Measurements from ENCODE around the gene PLA2G2C.
A peak's percentile ranks its signal among the peaks of the same experiment; 100 is the strongest.
"Not testable (repeated sequence)": the region's sequence is repeated elsewhere in the genome, so short reads cannot be mapped to it uniquely, and the experiment has no call there.

The PLA2G2C gene

DNA sequence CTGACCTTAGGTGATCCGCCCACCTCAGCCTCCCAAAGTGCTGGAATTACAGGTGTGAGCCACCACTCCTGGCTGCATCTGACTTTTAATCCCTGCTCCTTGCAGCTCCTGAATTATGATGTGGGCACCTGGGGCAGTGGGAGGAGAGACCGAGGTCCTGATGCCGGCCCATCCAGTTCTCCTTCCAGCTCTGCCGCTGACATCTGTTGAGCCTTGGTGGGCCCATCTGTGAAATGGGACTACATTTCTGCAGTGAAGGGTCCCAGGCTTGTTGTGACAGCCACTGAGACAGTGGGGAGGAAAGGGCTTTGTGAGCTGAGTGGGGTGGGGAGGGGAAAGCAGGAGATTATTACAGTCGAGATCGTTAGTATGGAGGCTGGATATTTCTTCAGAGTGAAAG is 35.3 kb downstream of the PLA2G2C start:
- FAIRE-seq, result no peak

GRCh38 chr1:20150326-20150705 is 36.0 kb downstream of the PLA2G2C start:
- FAIRE-seq, result no peak

DNA sequence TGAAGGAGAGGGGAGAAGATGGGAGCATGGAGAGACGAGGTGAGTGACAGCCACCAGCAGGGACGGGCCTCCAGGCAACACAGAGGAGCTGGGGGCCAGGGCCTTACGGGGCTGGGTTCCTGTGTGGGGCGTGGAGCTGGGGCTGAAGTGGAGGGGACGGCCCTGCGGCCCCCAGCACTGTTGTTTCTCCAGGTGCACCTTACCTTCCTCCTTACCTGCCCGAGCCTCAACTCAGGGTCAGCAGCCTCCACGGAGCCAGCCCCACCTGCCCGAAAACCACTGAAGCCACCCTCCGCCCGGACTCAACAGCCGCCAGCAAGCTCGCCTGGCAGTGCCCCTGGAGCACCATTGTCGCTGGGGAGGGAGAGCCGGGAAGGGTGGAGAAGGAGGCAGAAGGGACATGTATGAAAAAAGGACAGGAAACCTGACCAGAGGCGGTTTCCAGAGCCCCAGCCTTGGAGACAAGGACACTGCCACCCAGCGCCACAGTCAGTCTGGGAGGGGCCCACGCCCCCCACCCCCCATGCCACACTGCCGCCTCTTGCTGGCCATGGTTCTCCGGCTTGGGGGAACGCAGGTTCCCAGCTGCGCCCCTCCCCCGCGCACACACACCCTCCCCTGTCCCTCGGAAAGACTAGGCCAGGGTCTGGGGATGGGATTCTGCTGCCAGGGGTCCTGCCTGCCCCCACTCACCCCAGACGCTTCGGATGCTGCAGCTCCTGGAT is 36.6 kb downstream of the PLA2G2C start:
- FAIRE-seq, result no peak

- FAIRE-seq, result no peak
Measured at GRCh38 chr1:20148571-20149500, 37.5 kb downstream of the PLA2G2C start.

- FAIRE-seq, result no peak
Measured at GRCh38 chr1:20147846-20148570, 38.3 kb downstream of the PLA2G2C start.

DNA sequence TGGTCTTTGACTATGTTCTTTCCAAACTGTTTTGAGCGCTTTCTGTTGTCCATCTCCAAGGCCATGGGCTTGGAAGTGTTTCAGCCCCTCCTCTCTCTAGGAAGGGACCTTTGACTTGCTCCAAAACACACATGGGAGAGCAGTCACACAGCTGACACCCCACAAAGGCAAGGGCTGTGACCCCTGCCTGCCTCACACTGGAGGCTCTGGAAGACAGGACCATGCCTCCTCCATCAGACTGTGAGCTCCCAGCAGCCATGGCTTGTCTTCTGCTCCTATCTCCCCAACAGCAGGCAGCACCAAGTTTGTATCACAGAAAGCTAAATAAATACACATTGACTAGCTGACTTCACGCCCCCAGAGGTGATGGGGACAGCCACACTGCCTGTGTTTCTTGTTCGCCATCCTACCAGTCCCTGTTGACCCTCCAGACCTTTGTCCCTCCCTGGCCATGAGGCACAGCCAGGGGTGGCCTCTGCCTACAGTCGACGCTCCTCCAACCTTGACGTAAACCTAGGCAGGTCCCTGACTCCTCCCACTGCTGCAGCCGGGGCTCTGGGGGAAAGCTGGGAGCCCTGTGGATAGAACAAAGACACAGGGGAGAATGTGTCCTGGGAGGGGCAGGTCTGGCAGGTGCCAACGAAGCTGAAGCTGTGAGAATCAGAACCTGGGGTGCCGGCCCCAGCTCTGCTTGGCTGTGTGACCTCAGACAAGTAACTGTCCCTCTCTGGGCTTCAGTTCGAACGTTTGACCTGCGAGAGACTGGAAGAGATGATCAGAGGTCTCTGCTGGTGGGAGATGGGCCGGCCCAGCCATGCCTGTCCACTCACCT is 42.4 kb downstream of the PLA2G2C start:
- no peak for FAIRE-seq

- no peak for FAIRE-seq
Measured at GRCh38 chr1:20143318-20143717, 43.0 kb downstream of the PLA2G2C start.

- no peak for FAIRE-seq
Measured at GRCh38 chr1:20142001-20142710, 44.2 kb downstream of the PLA2G2C start.

DNA sequence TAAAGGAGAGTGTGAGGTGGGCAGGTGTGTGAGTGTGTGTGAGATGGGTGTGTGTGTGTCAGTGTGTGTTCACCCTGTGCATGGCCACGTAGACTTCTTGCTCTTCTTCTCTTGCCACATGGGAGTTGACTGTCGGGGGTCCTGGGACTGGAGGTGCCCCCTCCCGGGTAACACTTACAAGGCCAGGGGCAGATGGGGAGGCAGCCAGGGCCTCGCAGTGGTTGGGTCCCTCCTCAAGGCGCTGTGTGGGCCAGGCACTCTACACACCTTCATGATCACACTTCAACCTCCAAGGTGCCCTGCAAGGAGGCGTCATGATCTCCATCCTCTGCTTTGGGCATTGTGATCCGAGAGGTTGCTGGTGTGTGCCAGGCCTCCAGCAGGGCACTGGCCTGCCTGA is 44.9 kb downstream of the PLA2G2C start:
- FAIRE-seq, result no peak

- no peak for FAIRE-seq
Measured at GRCh38 chr1:20141001-20141400, 45.3 kb downstream of the PLA2G2C start.

DNA sequence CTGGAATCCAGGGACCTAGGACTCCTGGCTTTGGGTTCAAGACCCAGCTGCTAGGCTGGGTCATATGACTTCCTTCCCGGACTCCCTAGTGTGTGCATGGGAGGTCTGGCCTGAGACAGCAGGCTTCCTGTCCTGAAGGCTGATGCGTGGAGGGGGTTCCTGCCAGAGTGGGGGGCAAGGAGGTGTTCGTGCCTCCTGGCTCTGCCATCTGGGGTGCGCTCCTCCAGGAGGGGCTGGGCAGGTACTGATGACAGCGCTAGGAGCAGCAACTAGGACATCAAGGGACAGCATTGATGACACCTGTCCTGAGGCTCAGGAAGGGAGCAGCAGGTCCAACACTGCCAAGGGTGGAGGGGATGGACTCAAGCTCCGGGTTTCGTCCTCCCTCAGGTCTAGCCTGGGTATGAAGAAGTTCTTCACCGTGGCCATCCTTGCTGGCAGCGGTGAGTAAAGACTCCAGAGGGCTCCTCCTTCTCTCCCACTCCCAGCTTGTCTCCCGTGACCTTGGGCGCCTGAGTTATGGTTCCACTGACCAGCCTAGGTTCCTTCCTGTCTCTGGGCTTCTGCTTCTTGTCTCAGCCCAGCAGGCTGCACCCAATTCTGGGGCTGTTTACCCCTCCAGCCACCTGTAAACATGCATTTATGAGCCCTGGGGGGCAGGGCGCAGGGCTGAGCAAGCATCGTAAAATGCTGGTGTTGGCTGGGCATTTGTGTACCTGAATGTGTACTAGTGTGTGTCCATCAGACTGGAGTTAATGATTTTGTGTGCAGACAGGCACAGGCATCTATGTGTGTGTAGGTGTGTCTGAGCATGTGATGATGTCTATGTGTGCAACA is 46.3 kb downstream of the PLA2G2C start:
- no peak for FAIRE-seq

- no peak for FAIRE-seq
Measured at GRCh38 chr1:20138961-20139550, 47.3 kb downstream of the PLA2G2C start, which contains the start of gene PLA2G2F. Gene PLA2G2F (plus strand): TSS chr1:20139323. CDS start chr1:20139428, 105 bp downstream.

GRCh38 chr1:20138346-20138745 is 48.0 kb downstream of the PLA2G2C start:
- no peak for FAIRE-seq

DNA sequence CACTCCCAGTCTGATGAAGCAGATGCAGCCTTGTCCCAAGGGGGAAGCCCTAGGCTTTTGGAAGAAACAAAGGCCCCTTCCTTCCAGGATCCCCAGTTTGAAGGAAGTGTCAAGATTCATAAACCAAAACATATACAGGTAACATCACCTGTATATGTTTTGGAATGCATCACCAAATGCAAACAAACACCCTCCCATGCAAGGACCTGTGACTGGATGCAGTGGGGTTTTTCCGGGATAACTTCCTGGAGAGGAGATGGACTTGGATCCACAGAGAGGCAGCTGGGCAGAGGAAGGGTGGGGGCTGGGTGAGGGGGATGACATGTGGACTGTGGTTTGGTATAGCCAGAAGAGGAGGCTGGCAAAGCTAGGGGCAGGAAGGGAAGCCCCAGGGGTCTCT is 48.7 kb downstream of the PLA2G2C start:
- FAIRE-seq, result no peak

DNA sequence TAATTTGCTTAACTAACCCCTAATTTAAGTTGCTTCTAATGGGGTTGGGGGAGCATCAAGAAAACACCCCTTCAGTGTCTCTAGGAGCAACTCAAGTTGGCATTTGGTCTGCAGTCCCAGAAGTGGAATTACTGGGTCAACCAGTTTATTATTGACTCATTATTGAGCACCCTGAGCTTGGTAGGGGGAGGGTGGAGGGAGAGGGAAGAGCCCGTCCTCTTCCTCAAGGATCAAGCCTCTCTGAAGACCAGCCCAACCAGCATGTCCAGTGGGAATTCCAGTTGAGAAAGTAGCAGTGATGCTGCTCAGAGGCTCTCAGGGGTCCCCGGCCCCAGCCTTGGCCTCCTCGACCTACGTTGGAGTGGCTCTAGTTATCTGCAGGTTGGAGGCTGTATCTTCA is 49.3 kb downstream of the PLA2G2C start:
- FAIRE-seq, result no peak

DNA sequence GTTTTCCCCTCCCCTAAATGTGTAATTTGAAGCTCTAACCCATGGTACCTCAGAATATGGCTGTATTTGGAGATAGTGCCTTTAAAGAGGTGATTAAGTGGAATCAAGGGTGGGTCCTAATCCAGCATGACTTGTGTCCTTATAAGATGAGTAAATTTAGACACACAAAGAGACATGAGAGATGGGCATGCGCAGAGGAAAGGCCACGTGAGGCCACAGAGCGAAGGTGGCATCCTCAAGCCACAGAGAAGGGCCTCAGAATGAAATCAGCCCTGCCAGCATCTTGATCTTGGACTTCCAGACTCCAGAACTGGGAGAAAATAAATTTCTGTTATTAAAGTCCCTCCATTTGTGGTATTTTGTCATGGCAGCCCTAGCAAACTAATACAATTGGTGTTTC is 50.1 kb downstream of the PLA2G2C start:
- no peak for FAIRE-seq

- peak; percentile 14 for FAIRE-seq
Measured at GRCh38 chr1:20134995-20135394, 51.3 kb downstream of the PLA2G2C start.

DNA sequence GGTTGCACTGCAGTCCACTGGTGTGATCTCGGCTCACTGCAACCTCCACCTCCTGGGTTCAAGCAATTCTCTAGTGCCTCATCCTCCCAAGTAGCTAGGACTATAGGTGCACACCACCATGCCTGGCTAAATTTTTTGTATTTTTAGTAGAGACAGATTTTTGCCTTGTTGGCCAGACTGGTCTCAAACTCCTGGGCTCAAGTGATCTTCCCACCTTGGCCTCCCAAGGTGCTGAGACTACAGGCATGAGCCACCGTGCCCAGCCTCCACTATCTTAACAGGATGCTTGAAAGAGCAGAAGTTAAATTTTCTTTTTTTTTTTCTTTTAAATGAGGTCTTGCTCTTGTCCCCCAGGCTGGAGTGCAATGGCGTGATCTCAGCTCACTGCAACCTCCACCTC is 55.8 kb downstream of the PLA2G2C start:
- not testable (repeated sequence) for FAIRE-seq

GRCh38 chr1:20126806-20127440 is 59.4 kb downstream of the PLA2G2C start:
- FAIRE-seq, result no peak
